ENCODE measurements around the gene REEP6.
A peak's percentile ranks its signal among the peaks of the same experiment; 100 is the strongest.
"Not testable (repeated sequence)": the region's sequence is repeated elsewhere in the genome, so short reads cannot be mapped to it uniquely, and the experiment has no call there.

The REEP6 gene

GRCh38 chr19:1474011-1474764, 16.8 kb upstream of the REEP6 start:
- DNase-seq (ENCODE audit: extremely low read depth, insufficient read length): no peak
- Histone ChIP-seq H3K36me3 (ENCODE audit: control insufficient read depth, insufficient read depth, low read length) (peaks cover 9% of the 10 kb centered on the region), H3K27me3 (replicated peaks; ENCODE audit: control insufficient read depth, insufficient read depth, low read length) (no peaks in the 10 kb centered on the region; the same call in 1 of the 2 replicates), H3K4me3 (replicated peaks; ENCODE audit: low read depth, low read length) (no peak overlapping the region)
- TF ChIP-seq, protein P1, sequence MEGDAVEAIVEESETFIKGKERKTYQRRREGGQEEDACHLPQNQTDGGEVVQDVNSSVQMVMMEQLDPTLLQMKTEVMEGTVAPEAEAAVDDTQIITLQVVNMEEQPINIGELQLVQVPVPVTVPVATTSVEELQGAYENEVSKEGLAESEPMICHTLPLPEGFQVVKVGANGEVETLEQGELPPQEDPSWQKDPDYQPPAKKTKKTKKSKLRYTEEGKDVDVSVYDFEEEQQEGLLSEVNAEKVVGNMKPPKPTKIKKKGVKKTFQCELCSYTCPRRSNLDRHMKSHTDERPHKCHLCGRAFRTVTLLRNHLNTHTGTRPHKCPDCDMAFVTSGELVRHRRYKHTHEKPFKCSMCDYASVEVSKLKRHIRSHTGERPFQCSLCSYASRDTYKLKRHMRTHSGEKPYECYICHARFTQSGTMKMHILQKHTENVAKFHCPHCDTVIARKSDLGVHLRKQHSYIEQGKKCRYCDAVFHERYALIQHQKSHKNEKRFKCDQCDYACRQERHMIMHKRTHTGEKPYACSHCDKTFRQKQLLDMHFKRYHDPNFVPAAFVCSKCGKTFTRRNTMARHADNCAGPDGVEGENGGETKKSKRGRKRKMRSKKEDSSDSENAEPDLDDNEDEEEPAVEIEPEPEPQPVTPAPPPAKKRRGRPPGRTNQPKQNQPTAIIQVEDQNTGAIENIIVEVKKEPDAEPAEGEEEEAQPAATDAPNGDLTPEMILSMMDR (IDR thresholded peaks at IDR 0.05; ENCODE audit: insufficient read depth, low read length, poor library complexity, severe bottlenecking): no peak

GRCh38 chr19:1474765-1475351, 16.1 kb upstream of the REEP6 start:
- Histone ChIP-seq H3K27me3 (replicated peaks; ENCODE audit: control insufficient read depth, insufficient read depth, low read length) (no peaks in the 10 kb centered on the region; the same call in 1 of the 2 replicates), H3K36me3 (ENCODE audit: control insufficient read depth, insufficient read depth, low read length) (peaks cover 9% of the 10 kb centered on the region), H3K4me3 (replicated peaks; ENCODE audit: low read depth, low read length) (no peak overlapping the region)
- TF ChIP-seq, protein P1 (IDR thresholded peaks at IDR 0.05; ENCODE audit: insufficient read depth, low read length, poor library complexity, severe bottlenecking): no peak
- peak; percentile 18 for DNase-seq (ENCODE audit: extremely low read depth, insufficient read length)

DNA sequence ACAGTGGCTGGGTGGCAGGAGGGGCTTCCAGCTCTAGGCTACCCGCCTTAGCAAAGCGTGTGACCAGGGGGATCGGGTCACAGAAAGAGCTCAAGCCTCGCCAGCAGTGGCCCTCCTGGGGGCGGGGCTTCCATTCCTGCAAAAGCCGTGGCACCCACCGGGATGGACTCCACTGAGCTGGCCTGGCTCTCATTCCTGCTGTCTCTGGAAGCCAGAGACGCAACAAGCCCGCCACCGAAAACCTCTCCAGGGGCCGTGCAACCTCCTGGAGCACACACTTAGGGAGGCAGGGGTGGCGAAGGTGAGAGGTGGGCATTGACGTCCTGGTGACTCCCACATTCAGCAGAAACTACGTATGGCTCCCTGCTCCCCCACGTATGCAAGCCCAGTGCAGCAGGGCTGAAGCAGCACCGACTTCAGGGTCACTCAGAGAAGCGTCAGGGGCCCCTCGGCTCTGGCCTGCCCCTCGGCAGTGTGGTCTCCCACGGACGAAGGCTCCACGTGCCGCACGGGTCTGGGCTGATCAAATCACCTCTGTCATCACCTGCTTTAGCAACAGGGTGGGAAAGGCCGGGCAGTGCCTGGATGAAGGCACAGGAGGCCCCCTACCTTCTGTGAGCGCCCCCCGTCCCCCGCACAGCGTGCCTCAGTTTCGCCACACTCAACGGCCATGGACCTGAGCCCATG, 15.1 kb upstream of the REEP6 start:
- H3K27me3 ChIP-seq (replicated peaks; ENCODE audit: control insufficient read depth, insufficient read depth, low read length): no peaks in the 10 kb centered on the region; the same call in 1 of the 2 replicates
- TF ChIP-seq, protein P1 (IDR thresholded peaks at IDR 0.05; ENCODE audit: insufficient read depth, low read length, poor library complexity, severe bottlenecking): no peak
- H3K4me3 ChIP-seq (replicated peaks; ENCODE audit: low read depth, low read length): no peak overlapping the region
- H3K36me3 ChIP-seq (ENCODE audit: control insufficient read depth, insufficient read depth, low read length): peaks cover 9% of the 10 kb centered on the region
- no peak for DNase-seq (ENCODE audit: extremely low read depth, insufficient read length)

DNA sequence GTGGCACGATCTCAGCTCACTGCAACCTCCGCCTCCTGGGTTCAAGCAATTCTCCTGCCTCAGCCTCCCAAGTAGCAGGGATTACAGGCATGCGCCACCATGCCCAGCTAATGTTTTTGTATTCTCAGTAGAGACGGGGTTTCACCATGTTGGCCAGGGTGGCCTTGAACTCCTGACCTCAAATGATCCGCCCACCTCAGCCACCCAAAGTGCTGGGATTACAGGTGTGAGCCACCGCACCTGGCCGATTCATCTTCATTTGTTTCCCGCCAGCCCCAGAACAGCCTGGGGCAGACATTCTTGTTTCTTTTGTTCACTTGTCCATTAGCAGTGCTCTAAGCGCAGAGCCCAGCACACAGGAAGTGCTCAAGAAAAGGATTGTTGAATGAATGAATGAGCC, 13.9 kb upstream of the REEP6 start:
- H3K27me3 ChIP-seq (replicated peaks; ENCODE audit: control insufficient read depth, insufficient read depth, low read length); DNase-seq (ENCODE audit: extremely low read depth, insufficient read length); H3K36me3 ChIP-seq (ENCODE audit: control insufficient read depth, insufficient read depth, low read length); H3K4me3 ChIP-seq (replicated peaks; ENCODE audit: low read depth, low read length): not testable (repeated sequence)

- peak within 1 kb of the TSS; percentile 89 for H3K4me3 ChIP-seq (replicated peaks; ENCODE audit: low read depth, low read length)
- peak; percentile 96 for DNase-seq (ENCODE audit: extremely low read depth, insufficient read length)
- H3K36me3 ChIP-seq (ENCODE audit: control insufficient read depth, insufficient read depth, low read length): peaks cover 9% of the 10 kb centered on the region
- TF ChIP-seq, protein P1 (IDR thresholded peaks at IDR 0.05; ENCODE audit: insufficient read depth, low read length, poor library complexity, severe bottlenecking): no peak
- no peaks in the 10 kb centered on the region for H3K27me3 ChIP-seq (replicated peaks; ENCODE audit: control insufficient read depth, insufficient read depth, low read length)
Measured at GRCh38 chr19:1478934-1479707, 11.9 kb upstream of the REEP6 start, which contains the start of gene C19orf25. Gene C19orf25, minus strand, starts transcription at chr19:1479215. Its CDS starts 312 bp downstream, at chr19:1478903.
